GM23338 (cell line): Measurements from ENCODE around the gene PRSS48.

Experiments used
- CTCF ChIP-seq, 2 experiments: fragments of 200-600 bp in 1 of 2; sonication (generic) in 1 of 2; conservative IDR thresholded peaks; 2 replicates each; pipeline versions ENCODE4 v1.5.1 to v1.6.1; 2016 to 2017; ENCODE audit warnings: antibody characterized with exemption in 2 of 2, low read depth in 2 of 2, mild to moderate bottlenecking in 2 of 2, moderate library complexity in 1 of 2
- EZH2phosphoT487 ChIP-seq: fragments of 200-600 bp; sonication (generic); IDR thresholded peaks from one replicate; pipeline ENCODE4 v1.8.1; 2018; ENCODE audit warnings: antibody characterized with exemption; ENCODE audit not compliant: unreplicated experiment
- NANOG ChIP-seq: IDR thresholded peaks from 2 replicates; pipeline ENCODE4 v1.6.1; 2016; ENCODE audit warnings: antibody characterized with exemption, borderline replicate concordance
- POLR2AphosphoS5 ChIP-seq: IDR thresholded peaks from 2 replicates; pipeline ENCODE4 v1.6.1; 2016; ENCODE audit warnings: antibody characterized with exemption, low read depth
- TF ChIP-seq, protein P1 (sequence below): IDR thresholded peaks from one replicate; pipeline ENCODE4 v1.6.1; 2018; ENCODE audit warnings: antibody characterized with exemption; ENCODE audit not compliant: unreplicated experiment

- TF ChIP-seq CTCF (conservative IDR thresholded peaks at IDR 0.05; ENCODE audit: low read depth in 2 of 2) (no peak), NANOG (0 out of 2 replicates have a peak, but pooled peaks have one; percentile 3), POLR2AphosphoS5 (no peak), EZH2phosphoT487 (no peak)
- TF ChIP-seq, protein P1, sequence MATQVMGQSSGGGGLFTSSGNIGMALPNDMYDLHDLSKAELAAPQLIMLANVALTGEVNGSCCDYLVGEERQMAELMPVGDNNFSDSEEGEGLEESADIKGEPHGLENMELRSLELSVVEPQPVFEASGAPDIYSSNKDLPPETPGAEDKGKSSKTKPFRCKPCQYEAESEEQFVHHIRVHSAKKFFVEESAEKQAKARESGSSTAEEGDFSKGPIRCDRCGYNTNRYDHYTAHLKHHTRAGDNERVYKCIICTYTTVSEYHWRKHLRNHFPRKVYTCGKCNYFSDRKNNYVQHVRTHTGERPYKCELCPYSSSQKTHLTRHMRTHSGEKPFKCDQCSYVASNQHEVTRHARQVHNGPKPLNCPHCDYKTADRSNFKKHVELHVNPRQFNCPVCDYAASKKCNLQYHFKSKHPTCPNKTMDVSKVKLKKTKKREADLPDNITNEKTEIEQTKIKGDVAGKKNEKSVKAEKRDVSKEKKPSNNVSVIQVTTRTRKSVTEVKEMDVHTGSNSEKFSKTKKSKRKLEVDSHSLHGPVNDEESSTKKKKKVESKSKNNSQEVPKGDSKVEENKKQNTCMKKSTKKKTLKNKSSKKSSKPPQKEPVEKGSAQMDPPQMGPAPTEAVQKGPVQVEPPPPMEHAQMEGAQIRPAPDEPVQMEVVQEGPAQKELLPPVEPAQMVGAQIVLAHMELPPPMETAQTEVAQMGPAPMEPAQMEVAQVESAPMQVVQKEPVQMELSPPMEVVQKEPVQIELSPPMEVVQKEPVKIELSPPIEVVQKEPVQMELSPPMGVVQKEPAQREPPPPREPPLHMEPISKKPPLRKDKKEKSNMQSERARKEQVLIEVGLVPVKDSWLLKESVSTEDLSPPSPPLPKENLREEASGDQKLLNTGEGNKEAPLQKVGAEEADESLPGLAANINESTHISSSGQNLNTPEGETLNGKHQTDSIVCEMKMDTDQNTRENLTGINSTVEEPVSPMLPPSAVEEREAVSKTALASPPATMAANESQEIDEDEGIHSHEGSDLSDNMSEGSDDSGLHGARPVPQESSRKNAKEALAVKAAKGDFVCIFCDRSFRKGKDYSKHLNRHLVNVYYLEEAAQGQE = no peak
Measured at GRCh38 chr4:151284534-151285245, 7.7 kb downstream of the PRSS48 start.
